Endothelial cell of umbilical vein (primary cell): ENCODE measurements around the gene GJB5. TPM values are rescaled to one million over a fixed set of nuclear protein-coding genes. Genes with fewer than 3 reads are reported as not detected.

ENCODE experiments used
- BruUV-seq: library from RNA; stranded (reverse); fragments of 400-500 nt; replicated peaks from 2 replicates; lab custom pipeline; 2021; lab: Mats Ljungman, UMichigan
- CTCF ChIA-PET: fragments of 300-600, 350-600 bp; sonication (Branson Sonifier 250); formaldehyde crosslinking; loops from one replicate; lab custom pipeline; 2021; ENCODE audit warnings: antibody characterized with exemption, inconsistent platforms; lab: Charles Lee
- POLR2A ChIA-PET: fragments of 300-600, 350-600 bp; sonication (Branson Sonifier 250); formaldehyde crosslinking; loops from one replicate; lab custom pipeline; 2021; ENCODE audit warnings: antibody characterized with exemption, inconsistent platforms; lab: Charles Lee
- DNase-seq: peaks from one replicate; pipeline ENCODE4 v3.0.0-alpha.2; 2011; ENCODE audit warnings: low read depth, low spot score
- FAIRE-seq: peaks from 2 replicates; lab custom pipeline; 2011; peaks lifted over from hg19 to GRCh38; lab: Jason Lieb, UNC
- H2AFZ ChIP-seq: 2 replicates; pipeline ENCODE4 v1.6.0; 2012; ENCODE audit warnings: low read depth, low read length, control low read depth, inconsistent platforms
- H3K27ac ChIP-seq: 2 replicates; pipeline ENCODE4 v1.5.1; 2011; ENCODE audit warnings: low read depth, mild to moderate bottlenecking, control low read depth, low read length, moderate library complexity; ENCODE audit not compliant: insufficient read depth
- H3K27me3 ChIP-seq, 2 experiments: 2 replicates each; pipeline versions ENCODE4 v1.6.0 to v1.6.1; 2011; ENCODE audit warnings: low read length in 2 of 2, mixed read lengths in 1 of 2; ENCODE audit not compliant: control insufficient read depth in 2 of 2, insufficient read depth in 2 of 2
- H3K36me3 ChIP-seq, 2 experiments: 2 replicates in 1 of 2; 3 replicates in 1 of 2; pipeline ENCODE4 v1.5.1; 2011; ENCODE audit warnings: low read length in 2 of 2, mild to moderate bottlenecking in 1 of 2, moderate library complexity in 1 of 2; ENCODE audit not compliant: control insufficient read depth in 2 of 2, insufficient read depth in 2 of 2; ENCODE audit errors: extremely low read depth in 1 of 2
- H3K4me1 ChIP-seq: 3 replicates; pipeline ENCODE4 v1.5.1; 2011; ENCODE audit warnings: mild to moderate bottlenecking, low read length; ENCODE audit not compliant: control insufficient read depth, insufficient read depth; ENCODE audit errors: extremely low read depth
- H3K4me2 ChIP-seq: 2 replicates; pipeline ENCODE4 v1.6.1; 2011; ENCODE audit warnings: low read length, control low read depth, mixed read lengths; ENCODE audit not compliant: insufficient read depth
- H3K4me3 ChIP-seq, 3 experiments: fragments of 200-600 bp in 1 of 3; sonication (generic), shearing (Covaris generic) in 1 of 3; replicated peaks in 1 of 3; 2 replicates each; pipeline ENCODE4 v1.5.1; 2011 to 2016; ENCODE audit warnings: control low read depth in 3 of 3, low read length in 3 of 3, mild to moderate bottlenecking in 2 of 3, inconsistent platforms in 1 of 3, low read depth in 1 of 3, moderate library complexity in 1 of 3; ENCODE audit not compliant: insufficient read depth in 1 of 3
- H3K79me2 ChIP-seq: 2 replicates; pipeline ENCODE4 v1.6.0; 2012; ENCODE audit warnings: low read length, inconsistent platforms; ENCODE audit not compliant: control insufficient read depth, insufficient read depth
- H3K9ac ChIP-seq: replicated peaks from 2 replicates; pipeline ENCODE3; 2011; ENCODE audit warnings: low read length, control low read depth; ENCODE audit not compliant: insufficient read depth; ENCODE audit errors: extremely low read depth
- H3K9me1 ChIP-seq: replicated peaks from 3 replicates; pipeline ENCODE4 v1.6.0; 2011; ENCODE audit warnings: mild to moderate bottlenecking, low read length; ENCODE audit not compliant: control insufficient read depth, insufficient read depth; ENCODE audit errors: extremely low read depth
- H3K9me3 ChIP-seq: replicated peaks from 2 replicates; pipeline ENCODE4 v1.5.1; 2012; ENCODE audit warnings: low read length, inconsistent platforms; ENCODE audit not compliant: control insufficient read depth, insufficient read depth
- H4K20me1 ChIP-seq: replicated peaks from 2 replicates; pipeline ENCODE3; 2011; ENCODE audit warnings: mild to moderate bottlenecking, low read length; ENCODE audit not compliant: control insufficient read depth, insufficient read depth; ENCODE audit errors: extremely low read depth
- CTCF ChIP-seq, 2 donors: IDR thresholded peaks; 1 replicate in 1 of 2; 2 replicates in 1 of 2; pipeline ENCODE4 v1.5.1; 2011; ENCODE audit warnings: low read length in 2 of 2, mild to moderate bottlenecking in 2 of 2, moderate library complexity in 2 of 2, control low read depth in 1 of 2, inconsistent platforms in 1 of 2, low read depth in 1 of 2; ENCODE audit not compliant: insufficient read depth in 1 of 2; ENCODE audit errors: extremely low read depth in 1 of 2
- EZH2 ChIP-seq: IDR thresholded peaks from 2 replicates; pipeline ENCODE4 v1.6.1; 2012; ENCODE audit warnings: borderline replicate concordance, low read depth, mild to moderate bottlenecking, moderate library complexity, low read length, inconsistent platforms; ENCODE audit not compliant: severe bottlenecking
- FOS ChIP-seq: IDR thresholded peaks from 2 replicates; pipeline ENCODE4 v1.6.1; 2011; ENCODE audit warnings: mild to moderate bottlenecking, low read length, moderate library complexity, borderline replicate concordance; ENCODE audit not compliant: insufficient read depth
- GATA2 ChIP-seq: IDR thresholded peaks from 2 replicates; pipeline ENCODE4 v1.7.0; 2011; ENCODE audit warnings: low read depth, mild to moderate bottlenecking, moderate library complexity, mixed read lengths, low read length; ENCODE audit not compliant: insufficient read length, insufficient read depth
- JUN ChIP-seq: IDR thresholded peaks from 2 replicates; pipeline ENCODE4 v1.6.1; 2011; ENCODE audit warnings: borderline replicate concordance, low read depth; ENCODE audit not compliant: insufficient read length, insufficient read depth
- MAX ChIP-seq: IDR thresholded peaks from 2 replicates; pipeline ENCODE4 v1.6.1; 2011; ENCODE audit not compliant: insufficient read depth, insufficient read length
- MYC ChIP-seq: IDR thresholded peaks from one replicate; pipeline ENCODE4 v1.6.1; 2011; ENCODE audit warnings: mild to moderate bottlenecking, low read depth, low read length
- POLR2A ChIP-seq: IDR thresholded peaks from 2 replicates; pipeline ENCODE4 v1.6.1; 2012; ENCODE audit warnings: low read depth, mild to moderate bottlenecking, control low read depth, low read length
- POLR2AphosphoS5 ChIP-seq: IDR thresholded peaks from 2 replicates; pipeline ENCODE4 v1.6.1; 2012; ENCODE audit warnings: low read depth, mild to moderate bottlenecking, control low read depth, low read length, moderate library complexity; ENCODE audit not compliant: insufficient read depth
- dilution Hi-C: fragments of 300-500 bp; cut with MboI; formaldehyde crosslinking; loops from one replicate; pipeline ENCODE4 v1.15.0; 2019; ENCODE audit warnings: low sequenced_read_pairs; ENCODE audit not compliant: extremely low pct_ligation_motif_present
- intact Hi-C: fragments of 100-400 bp; cut with micrococcal nuclease; formaldehyde crosslinking; loops from one replicate; pipeline ENCODE4 v1.10.0; 2022
- polyA plus RNA-seq, 4 experiments: library from polyadenylated mRNA; depleted of rRNA in 3 of 4; stranded (reverse) in 3 of 4; unstranded in 1 of 4; fragments of >200 nt; gene quantifications; 2 replicates each; pipeline versions ENCODE4 v1.2.1 to v1.2.3, GENCODE V29; 2011 to 2012; ENCODE audit warnings: missing spikeins in 1 of 4
- total RNA-seq: library from RNA; stranded (reverse); gene quantifications from 2 replicates; pipeline ENCODE4 v1.2.3, GENCODE V29; 2021

GJB5 gene
- total and polyA plus RNA-seq, 2 donors (not counting 3 experiments of a cell fraction or from before 2014, with no cell fraction given): not detected

GRCh38 chr1:34779962-34780361 is 25.1 kb downstream of the GJB5 start:
- no peaks in the 10 kb centered on the region for H3K36me3 ChIP-seq
- H3K9me3 ChIP-seq: no peaks in the 10 kb centered on the region
- no peak overlapping the region for H3K4me2 ChIP-seq
- H3K27ac ChIP-seq: no peak overlapping the region
- peaks cover 27 to 33% of the 10 kb centered on the region in 2 experiments for H3K27me3 ChIP-seq
- ChIA-PET CTCF (interaction anchor here (1.2 kb wide), 1 partner anchor 22 kb away, joined by 3 read pairs; no protein-coding TSS in a partner anchor), POLR2A (no interaction called here)
- no TSS peak for BruUV-seq
- no peaks in the 10 kb centered on the region for H4K20me1 ChIP-seq
- H3K9me1 ChIP-seq: no peaks in the 10 kb centered on the region
- H3K79me2 ChIP-seq: no peaks in the 10 kb centered on the region
- no peaks in the 10 kb centered on the region for H3K4me1 ChIP-seq
- DNase-seq: no peak
- no peak overlapping the region for H3K9ac ChIP-seq
- TF ChIP-seq CTCF (IDR thresholded peaks at IDR 0.05; ENCODE audit: extremely low read depth in 1 of 2, insufficient read depth in 1 of 2, low read depth in 1 of 2, low read length in 2 of 2) (no peak), EZH2 (no peak), POLR2AphosphoS5 (no peak), JUN (no peak), MAX (no peak), FOS (no peak), MYC (no peak), POLR2A (no peak), GATA2 (no peak)
- no peak for FAIRE-seq
- no peak overlapping the region for H2AFZ ChIP-seq
- no peak overlapping the region for H3K4me3 ChIP-seq
- intact Hi-C loops: no loop called here
- dilution Hi-C loops: no loop called here
